ENCODE results near the gene JMJD8.

Gene JMJD8

GRCh38 chr16:726188-726437 lies 42.0 kb upstream of the JMJD8 start:
- no peak overlapping the region for H3K4me3 ChIP-seq (ENCODE audit: low read length)
- TF ChIP-seq, protein P1, sequence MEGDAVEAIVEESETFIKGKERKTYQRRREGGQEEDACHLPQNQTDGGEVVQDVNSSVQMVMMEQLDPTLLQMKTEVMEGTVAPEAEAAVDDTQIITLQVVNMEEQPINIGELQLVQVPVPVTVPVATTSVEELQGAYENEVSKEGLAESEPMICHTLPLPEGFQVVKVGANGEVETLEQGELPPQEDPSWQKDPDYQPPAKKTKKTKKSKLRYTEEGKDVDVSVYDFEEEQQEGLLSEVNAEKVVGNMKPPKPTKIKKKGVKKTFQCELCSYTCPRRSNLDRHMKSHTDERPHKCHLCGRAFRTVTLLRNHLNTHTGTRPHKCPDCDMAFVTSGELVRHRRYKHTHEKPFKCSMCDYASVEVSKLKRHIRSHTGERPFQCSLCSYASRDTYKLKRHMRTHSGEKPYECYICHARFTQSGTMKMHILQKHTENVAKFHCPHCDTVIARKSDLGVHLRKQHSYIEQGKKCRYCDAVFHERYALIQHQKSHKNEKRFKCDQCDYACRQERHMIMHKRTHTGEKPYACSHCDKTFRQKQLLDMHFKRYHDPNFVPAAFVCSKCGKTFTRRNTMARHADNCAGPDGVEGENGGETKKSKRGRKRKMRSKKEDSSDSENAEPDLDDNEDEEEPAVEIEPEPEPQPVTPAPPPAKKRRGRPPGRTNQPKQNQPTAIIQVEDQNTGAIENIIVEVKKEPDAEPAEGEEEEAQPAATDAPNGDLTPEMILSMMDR (IDR thresholded peaks at IDR 0.05; ENCODE audit: insufficient read depth, low read depth, low read length, missing control alignments): no peak
- no peak for DNase-seq (ENCODE audit: low read depth)

GRCh38 chr16:725463-726187 lies 41.5 kb upstream of the JMJD8 start:
- DNase-seq (ENCODE audit: low read depth): no peak
- TF ChIP-seq, protein P1 (IDR thresholded peaks at IDR 0.05; ENCODE audit: insufficient read depth, low read depth, low read length, missing control alignments): no peak

GRCh38 chr16:725041-725376 lies 40.9 kb upstream of the JMJD8 start:
- H3K4me3 ChIP-seq (ENCODE audit: low read length): no peak overlapping the region
- no peak for DNase-seq (ENCODE audit: low read depth)
- TF ChIP-seq, protein P1 (IDR thresholded peaks at IDR 0.05; ENCODE audit: insufficient read depth, low read depth, low read length, missing control alignments): no peak

More at GRCh38 chr16:725463-726187, 41.5 kb upstream of the JMJD8 start:
- H3K4me3 ChIP-seq (ENCODE audit: low read length): no peak overlapping the region

GRCh38 chr16:724188-725040 lies 40.3 kb upstream of the JMJD8 start:
- H3K4me3 ChIP-seq (ENCODE audit: low read length): no peak overlapping the region
- TF ChIP-seq, protein P1 (IDR thresholded peaks at IDR 0.05; ENCODE audit: insufficient read depth, low read depth, low read length, missing control alignments): no peak
- no peak for DNase-seq (ENCODE audit: low read depth)

- H3K4me3 ChIP-seq (ENCODE audit: low read length): no peak overlapping the region
- TF ChIP-seq, protein P1 (IDR thresholded peaks at IDR 0.05; ENCODE audit: insufficient read depth, low read depth, low read length, missing control alignments): no peak
- DNase-seq (ENCODE audit: low read depth): no peak
These were observed 39.6 kb upstream of the JMJD8 start for GRCh38 chr16:723695-724094.

- DNase-seq (ENCODE audit: low read depth): no peak
- TF ChIP-seq, protein P1 (IDR thresholded peaks at IDR 0.05; ENCODE audit: insufficient read depth, low read depth, low read length, missing control alignments): no peak
- H3K4me3 ChIP-seq (ENCODE audit: low read length): no peak overlapping the region
These were observed 38.9 kb upstream of the JMJD8 start for GRCh38 chr16:722835-723633.
